ENCODE measurements around the gene APOOL.

DNA sequence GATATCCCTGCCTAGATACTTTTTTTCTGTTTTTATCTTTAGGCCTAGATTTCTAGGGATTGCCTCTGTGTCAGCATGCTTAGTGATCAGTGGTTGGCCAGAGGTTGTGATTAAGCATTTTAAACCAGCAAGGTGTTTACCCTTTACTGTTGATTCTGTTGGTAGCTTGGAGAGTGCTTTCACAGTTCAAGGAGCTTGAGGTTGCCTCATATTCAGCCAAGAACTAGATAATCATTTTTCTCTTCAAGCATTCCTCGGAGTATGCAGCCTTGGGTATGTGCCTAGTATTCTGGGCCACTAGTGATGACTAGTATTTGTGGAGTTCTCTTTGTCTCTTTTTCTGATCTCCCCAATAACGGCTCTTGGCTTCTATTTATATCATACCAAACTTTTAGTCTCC lies 20.4 kb downstream of the APOOL start:
- TF ChIP-seq, protein P1, sequence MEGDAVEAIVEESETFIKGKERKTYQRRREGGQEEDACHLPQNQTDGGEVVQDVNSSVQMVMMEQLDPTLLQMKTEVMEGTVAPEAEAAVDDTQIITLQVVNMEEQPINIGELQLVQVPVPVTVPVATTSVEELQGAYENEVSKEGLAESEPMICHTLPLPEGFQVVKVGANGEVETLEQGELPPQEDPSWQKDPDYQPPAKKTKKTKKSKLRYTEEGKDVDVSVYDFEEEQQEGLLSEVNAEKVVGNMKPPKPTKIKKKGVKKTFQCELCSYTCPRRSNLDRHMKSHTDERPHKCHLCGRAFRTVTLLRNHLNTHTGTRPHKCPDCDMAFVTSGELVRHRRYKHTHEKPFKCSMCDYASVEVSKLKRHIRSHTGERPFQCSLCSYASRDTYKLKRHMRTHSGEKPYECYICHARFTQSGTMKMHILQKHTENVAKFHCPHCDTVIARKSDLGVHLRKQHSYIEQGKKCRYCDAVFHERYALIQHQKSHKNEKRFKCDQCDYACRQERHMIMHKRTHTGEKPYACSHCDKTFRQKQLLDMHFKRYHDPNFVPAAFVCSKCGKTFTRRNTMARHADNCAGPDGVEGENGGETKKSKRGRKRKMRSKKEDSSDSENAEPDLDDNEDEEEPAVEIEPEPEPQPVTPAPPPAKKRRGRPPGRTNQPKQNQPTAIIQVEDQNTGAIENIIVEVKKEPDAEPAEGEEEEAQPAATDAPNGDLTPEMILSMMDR (IDR thresholded peaks at IDR 0.05 in 4 of 5, conservative IDR thresholded peaks at IDR 0.05 in 1 of 5), result no peak
- no peak for TF ChIP-seq POLR2A (IDR thresholded peaks at IDR 0.05)

Data from gastrocnemius medialis (tissue), 4 donors.